ENCODE results near the gene CCDC8. TPM values are rescaled to one million over a fixed set of nuclear protein-coding genes. Genes with fewer than 3 reads are reported as not detected.

The CCDC8 gene
- polyA plus RNA-seq, 1 donor from 2014 or later: 0.84 TPM

DNA sequence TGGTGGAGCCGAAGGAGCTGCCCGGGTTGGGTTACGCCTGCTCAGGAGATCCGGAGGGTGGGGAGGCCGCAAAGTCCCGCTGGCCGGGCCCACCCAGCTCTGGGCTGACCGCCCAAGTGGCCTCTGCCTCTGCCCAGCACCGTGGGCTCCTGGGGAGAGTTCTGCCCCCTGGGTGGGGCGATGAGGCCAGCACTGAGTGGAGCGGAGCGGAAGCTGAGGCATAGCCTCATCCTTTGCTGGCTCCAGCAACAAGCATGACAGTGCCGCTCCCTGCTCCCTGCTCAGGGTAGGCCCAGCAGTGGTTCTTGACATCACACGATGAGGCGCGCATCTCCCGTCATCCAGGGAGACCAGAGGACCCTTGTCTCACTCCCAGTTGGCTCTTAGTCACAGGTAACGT lies 22.5 kb downstream of the CCDC8 start:
- no peaks in the 10 kb centered on the region for H3K79me2 ChIP-seq (replicated peaks; ENCODE audit: insufficient read depth, low read length)
- H3F3A ChIP-seq (ENCODE audit: insufficient read depth, low read length, poor library complexity, severe bottlenecking): no peaks in the 10 kb centered on the region
- H3K9ac ChIP-seq (ENCODE audit: low read length): no peak overlapping the region
- H3K27ac ChIP-seq (ENCODE audit: low read length): no peak overlapping the region
- no peak for TF ChIP-seq TAF1 (IDR thresholded peaks at IDR 0.05; ENCODE audit: low read depth)
- TF ChIP-seq, protein P1, sequence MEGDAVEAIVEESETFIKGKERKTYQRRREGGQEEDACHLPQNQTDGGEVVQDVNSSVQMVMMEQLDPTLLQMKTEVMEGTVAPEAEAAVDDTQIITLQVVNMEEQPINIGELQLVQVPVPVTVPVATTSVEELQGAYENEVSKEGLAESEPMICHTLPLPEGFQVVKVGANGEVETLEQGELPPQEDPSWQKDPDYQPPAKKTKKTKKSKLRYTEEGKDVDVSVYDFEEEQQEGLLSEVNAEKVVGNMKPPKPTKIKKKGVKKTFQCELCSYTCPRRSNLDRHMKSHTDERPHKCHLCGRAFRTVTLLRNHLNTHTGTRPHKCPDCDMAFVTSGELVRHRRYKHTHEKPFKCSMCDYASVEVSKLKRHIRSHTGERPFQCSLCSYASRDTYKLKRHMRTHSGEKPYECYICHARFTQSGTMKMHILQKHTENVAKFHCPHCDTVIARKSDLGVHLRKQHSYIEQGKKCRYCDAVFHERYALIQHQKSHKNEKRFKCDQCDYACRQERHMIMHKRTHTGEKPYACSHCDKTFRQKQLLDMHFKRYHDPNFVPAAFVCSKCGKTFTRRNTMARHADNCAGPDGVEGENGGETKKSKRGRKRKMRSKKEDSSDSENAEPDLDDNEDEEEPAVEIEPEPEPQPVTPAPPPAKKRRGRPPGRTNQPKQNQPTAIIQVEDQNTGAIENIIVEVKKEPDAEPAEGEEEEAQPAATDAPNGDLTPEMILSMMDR (IDR thresholded peaks at IDR 0.05; ENCODE audit: poor library complexity, severe bottlenecking): no peak
- no peak for TF ChIP-seq EP300 (conservative IDR thresholded peaks at IDR 0.05; ENCODE audit: poor library complexity, severe bottlenecking)
- TF ChIP-seq POLR2AphosphoS5 (IDR thresholded peaks at IDR 0.05): no peak
- TF ChIP-seq SMC3 (conservative IDR thresholded peaks at IDR 0.05; ENCODE audit: poor library complexity): no peak
- TF ChIP-seq RAD21 (conservative IDR thresholded peaks at IDR 0.05): no peak
- TF ChIP-seq EZH2 (IDR thresholded peaks at IDR 0.05; ENCODE audit: borderline replicate concordance, insufficient read depth, low read length, poor library complexity, severe bottlenecking): no peak
- TF ChIP-seq MXI1 (conservative IDR thresholded peaks at IDR 0.05; ENCODE audit: poor library complexity, severe bottlenecking): no peak
- H3K4me3 ChIP-seq (ENCODE audit: low read length): no peak overlapping the region
- H4K20me1 ChIP-seq (ENCODE audit: insufficient read depth): no peaks in the 10 kb centered on the region
- peaks cover 4% of the 10 kb centered on the region for H3K36me3 ChIP-seq (ENCODE audit: insufficient read depth, low read length)
- no peaks in the 10 kb centered on the region for H3K9me2 ChIP-seq (ENCODE audit: insufficient read depth, low read length)
- no peak overlapping the region for H3K4me2 ChIP-seq (ENCODE audit: low read length)
- H3K27me3 ChIP-seq (ENCODE audit: insufficient read depth, low read depth, low read length): no peaks in the 10 kb centered on the region
- no peak overlapping the region for H2AFZ ChIP-seq (ENCODE audit: low read depth, low read length)
- no peaks in the 10 kb centered on the region for H3K9me3 ChIP-seq (ENCODE audit: low read length)

DNA sequence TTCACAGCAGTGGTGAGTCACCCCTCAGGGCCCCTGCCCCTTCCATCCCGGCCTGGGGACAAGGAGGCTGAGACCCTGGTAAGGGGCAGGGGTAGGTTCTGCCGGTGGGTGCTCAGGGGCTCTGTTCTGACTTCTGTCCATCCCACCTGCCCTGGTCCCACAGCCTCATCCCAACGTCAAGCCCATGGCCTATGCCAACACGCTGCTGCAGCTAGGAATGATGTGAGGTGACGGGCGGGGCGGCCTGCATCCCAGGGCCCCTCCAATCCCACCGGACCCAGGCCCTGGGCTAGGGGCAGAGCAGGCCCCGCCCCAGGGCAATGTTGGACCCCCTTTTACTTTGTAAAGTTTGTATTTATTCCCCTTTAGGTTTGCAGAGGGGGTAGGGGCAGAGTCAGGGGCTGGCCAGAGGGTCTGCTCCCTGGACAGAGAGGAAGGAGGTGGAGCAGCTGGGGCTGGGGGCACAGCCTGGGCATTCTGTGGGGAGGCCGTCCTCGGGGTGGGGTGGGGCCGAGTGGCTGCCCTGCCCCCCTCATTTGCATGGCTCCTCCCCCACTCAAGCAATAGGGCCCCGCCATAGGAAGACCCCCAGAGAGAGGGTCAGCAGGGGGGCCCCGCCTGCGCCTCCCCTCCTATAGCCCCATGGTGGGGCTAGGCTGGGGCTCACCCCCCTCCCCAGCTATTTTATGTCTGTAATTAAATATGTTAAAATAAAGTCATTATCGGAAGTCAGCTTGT lies 23.1 kb downstream of the CCDC8 start:
- H2AFZ ChIP-seq (ENCODE audit: low read depth, low read length): no peak overlapping the region
- no peaks in the 10 kb centered on the region for H3K9me2 ChIP-seq (ENCODE audit: insufficient read depth, low read length)
- H3K79me2 ChIP-seq (replicated peaks; ENCODE audit: insufficient read depth, low read length): no peaks in the 10 kb centered on the region
- no peak overlapping the region for H3K4me2 ChIP-seq (ENCODE audit: low read length)
- peaks cover 4% of the 10 kb centered on the region for H3K36me3 ChIP-seq (ENCODE audit: insufficient read depth, low read length)
- H3F3A ChIP-seq (ENCODE audit: insufficient read depth, low read length, poor library complexity, severe bottlenecking): no peaks in the 10 kb centered on the region
- no peak overlapping the region for H3K27ac ChIP-seq (ENCODE audit: low read length)
- no peaks in the 10 kb centered on the region for H4K20me1 ChIP-seq (ENCODE audit: insufficient read depth)
- TF ChIP-seq TAF1 (IDR thresholded peaks at IDR 0.05; ENCODE audit: low read depth) (no peak), RAD21 (conservative IDR thresholded peaks at IDR 0.05) (no peak), MXI1 (conservative IDR thresholded peaks at IDR 0.05; ENCODE audit: poor library complexity, severe bottlenecking) (no peak), EP300 (conservative IDR thresholded peaks at IDR 0.05; ENCODE audit: poor library complexity, severe bottlenecking) (no peak), EZH2 (IDR thresholded peaks at IDR 0.05; ENCODE audit: borderline replicate concordance, insufficient read depth, low read length, poor library complexity, severe bottlenecking) (no peak), SMC3 (conservative IDR thresholded peaks at IDR 0.05; ENCODE audit: poor library complexity) (no peak), POLR2AphosphoS5 (IDR thresholded peaks at IDR 0.05) (no peak)
- TF ChIP-seq, protein P2, sequence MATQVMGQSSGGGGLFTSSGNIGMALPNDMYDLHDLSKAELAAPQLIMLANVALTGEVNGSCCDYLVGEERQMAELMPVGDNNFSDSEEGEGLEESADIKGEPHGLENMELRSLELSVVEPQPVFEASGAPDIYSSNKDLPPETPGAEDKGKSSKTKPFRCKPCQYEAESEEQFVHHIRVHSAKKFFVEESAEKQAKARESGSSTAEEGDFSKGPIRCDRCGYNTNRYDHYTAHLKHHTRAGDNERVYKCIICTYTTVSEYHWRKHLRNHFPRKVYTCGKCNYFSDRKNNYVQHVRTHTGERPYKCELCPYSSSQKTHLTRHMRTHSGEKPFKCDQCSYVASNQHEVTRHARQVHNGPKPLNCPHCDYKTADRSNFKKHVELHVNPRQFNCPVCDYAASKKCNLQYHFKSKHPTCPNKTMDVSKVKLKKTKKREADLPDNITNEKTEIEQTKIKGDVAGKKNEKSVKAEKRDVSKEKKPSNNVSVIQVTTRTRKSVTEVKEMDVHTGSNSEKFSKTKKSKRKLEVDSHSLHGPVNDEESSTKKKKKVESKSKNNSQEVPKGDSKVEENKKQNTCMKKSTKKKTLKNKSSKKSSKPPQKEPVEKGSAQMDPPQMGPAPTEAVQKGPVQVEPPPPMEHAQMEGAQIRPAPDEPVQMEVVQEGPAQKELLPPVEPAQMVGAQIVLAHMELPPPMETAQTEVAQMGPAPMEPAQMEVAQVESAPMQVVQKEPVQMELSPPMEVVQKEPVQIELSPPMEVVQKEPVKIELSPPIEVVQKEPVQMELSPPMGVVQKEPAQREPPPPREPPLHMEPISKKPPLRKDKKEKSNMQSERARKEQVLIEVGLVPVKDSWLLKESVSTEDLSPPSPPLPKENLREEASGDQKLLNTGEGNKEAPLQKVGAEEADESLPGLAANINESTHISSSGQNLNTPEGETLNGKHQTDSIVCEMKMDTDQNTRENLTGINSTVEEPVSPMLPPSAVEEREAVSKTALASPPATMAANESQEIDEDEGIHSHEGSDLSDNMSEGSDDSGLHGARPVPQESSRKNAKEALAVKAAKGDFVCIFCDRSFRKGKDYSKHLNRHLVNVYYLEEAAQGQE (IDR thresholded peaks at IDR 0.05; ENCODE audit: borderline replicate concordance): no peak
- TF ChIP-seq, protein P1 (IDR thresholded peaks at IDR 0.05; ENCODE audit: poor library complexity, severe bottlenecking): no peak
- no peaks in the 10 kb centered on the region for H3K27me3 ChIP-seq (ENCODE audit: insufficient read depth, low read depth, low read length)
- no peak overlapping the region for H3K4me3 ChIP-seq (ENCODE audit: low read length)
- no peak overlapping the region for H3K9ac ChIP-seq (ENCODE audit: low read length)
- no peaks in the 10 kb centered on the region for H3K9me3 ChIP-seq (ENCODE audit: low read length)

Measured in neural cell (in vitro differentiated cells).